ENCODE measurements around the gene GSE1.

GRCh38 chr16:85633888-85634287, 20.8 kb downstream of the GSE1 start:
- TF ChIP-seq POLR2A (IDR thresholded peaks at IDR 0.05; ENCODE audit: low read length) (no peak), GATA1 (IDR thresholded peaks at IDR 0.05; ENCODE audit: low read depth, low read length) (no peak)
